ENCODE results near the gene SLC44A1.

- no peak for TF ChIP-seq CTCF (IDR thresholded peaks at IDR 0.05)
- no peak for TF ChIP-seq EP300 (IDR thresholded peaks at IDR 0.05)
- no peak for TF ChIP-seq POLR2AphosphoS5 (IDR thresholded peaks at IDR 0.05)
Observed at GRCh38 chr9:105329719-105330062, 85.2 kb downstream of the SLC44A1 start.

Measured in esophagus muscularis mucosa (tissue), 4 donors.